GM19397 (cell line): ENCODE measurements around the gene IRF8.

Experiments used
- ATAC-seq: cut with Tn5 transposase; IDR thresholded peaks from one replicate; pipeline ENCODE4 v1.9.1; 2021; ENCODE audit warnings: mild to moderate bottlenecking, moderate library complexity; ENCODE audit not compliant: unreplicated experiment

The IRF8 gene

DNA sequence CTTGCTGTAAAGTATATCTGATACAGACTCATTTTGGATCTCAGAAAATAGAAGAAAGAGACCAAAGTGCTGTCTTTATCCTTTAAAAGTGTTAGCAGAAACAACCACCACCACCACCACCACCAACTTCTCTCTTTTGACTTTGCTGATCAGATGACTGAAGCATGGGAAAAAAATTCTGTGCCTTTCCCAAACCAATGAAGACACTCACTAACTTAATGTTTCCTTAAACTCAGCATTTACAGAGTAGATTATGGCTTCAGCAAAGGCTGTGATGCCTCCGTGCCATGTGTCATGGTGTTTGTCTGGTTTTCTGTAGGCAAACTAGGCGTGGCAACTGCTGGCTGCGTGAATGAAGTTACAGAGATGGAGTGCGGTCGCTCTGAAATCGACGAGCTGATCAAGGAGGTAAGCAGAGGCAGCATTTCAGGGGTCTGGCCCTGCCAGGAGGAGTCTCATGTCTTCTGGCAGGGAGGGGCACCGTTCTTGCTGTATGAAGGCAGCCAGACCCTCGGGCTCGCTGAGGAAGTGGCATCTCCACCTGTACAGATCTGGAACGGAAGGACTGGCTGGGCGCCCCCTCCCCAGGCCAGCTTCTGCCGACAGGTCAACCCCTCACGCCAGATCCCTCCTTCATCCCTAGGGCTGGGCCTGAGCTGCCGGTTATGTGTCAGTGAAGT, 12.4 kb downstream of the IRF8 start:
- no peak for ATAC-seq

DNA sequence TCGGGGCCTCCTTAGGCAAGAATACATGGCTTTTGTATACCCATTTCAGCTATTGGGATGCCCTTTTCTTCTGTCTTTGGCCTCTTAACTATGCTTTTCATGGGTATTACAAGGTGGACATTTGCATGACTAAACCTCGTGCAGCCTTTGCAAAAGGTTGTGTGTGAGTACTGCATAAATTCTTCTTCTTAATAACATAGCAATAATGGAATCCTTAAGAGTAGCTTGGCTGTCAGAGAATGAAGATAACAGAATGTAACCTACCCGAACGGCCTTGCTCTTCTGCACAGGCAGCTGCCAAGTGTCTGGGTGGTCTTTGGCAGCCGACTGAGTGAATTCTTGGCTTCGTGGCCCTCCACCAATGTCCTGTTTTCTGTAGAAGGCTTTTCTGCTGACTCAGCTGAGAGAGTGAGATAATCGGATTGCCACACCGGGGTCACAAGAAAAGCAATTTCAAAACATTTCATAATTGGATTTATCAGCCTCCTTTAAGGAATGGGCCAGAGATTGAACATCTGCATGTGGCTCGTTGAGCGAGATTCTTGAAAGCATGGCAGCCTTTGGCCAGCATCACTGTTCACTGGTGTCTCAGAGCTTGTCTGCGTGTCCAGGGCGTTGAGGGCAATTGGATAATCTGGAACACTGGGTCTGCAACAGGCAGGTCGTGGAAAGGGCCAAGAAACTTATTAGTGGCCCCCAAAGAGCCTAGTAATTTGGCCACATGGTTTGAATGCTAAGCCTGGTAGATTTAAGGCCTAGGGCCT, 13.4 kb downstream of the IRF8 start:
- ATAC-seq = no peak

DNA sequence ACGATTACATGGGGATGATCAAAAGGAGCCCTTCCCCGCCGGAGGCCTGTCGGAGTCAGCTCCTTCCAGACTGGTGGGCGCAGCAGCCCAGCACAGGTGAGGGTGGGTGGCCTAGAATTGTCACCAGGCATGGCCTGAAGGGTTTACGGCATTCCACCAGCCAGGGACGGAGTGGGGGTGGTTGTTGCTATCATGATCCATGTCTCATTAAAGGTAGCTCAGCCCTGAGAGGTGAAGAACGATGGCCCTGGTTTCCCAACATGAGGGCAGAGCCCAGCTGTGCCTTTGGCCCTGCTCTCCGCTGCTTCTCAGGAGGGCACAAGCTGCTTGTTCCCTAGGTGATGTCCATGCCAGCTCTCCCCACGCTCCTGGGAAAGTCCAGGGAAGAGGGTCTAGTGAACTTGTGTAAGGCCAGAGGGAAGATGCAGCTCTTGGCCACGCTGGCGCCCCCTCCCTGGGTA, 14.2 kb downstream of the IRF8 start:
- no peak for ATAC-seq

DNA sequence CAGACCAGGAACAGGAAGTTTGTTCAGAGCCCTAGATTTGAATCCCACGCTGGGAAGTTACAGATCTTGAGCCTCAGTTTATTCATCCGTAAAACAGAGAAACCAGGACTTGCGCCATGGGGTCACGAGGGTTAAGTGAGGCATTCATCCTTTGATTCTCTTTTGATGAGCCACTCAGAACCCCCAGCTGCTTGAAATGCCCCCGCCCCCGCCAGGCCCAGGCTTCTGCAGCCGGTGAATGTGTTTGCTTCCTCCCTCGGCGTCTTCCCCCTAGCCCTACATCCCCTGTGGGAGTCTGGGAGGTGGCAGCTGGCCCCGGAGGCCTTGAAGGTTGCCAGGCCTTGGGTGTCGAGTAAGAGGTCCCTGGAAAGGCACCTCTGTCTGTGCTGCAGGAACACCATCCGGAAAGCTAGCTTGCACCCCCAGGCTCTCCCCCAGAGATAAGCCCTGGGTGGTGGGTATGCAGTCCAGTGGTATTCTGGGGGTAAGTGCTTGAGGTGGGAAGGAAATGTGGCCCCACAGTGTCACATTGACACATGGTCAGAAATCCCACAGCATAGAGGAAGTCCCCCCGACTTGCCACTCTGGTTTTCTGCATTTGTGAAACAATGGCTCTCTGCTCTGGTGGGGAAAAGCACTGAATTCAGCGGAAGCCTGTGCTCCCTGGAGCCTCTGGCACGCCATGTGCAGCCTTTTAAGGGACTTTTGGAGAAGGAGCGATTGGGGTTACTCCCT, 14.9 kb downstream of the IRF8 start:
- no peak for ATAC-seq

DNA sequence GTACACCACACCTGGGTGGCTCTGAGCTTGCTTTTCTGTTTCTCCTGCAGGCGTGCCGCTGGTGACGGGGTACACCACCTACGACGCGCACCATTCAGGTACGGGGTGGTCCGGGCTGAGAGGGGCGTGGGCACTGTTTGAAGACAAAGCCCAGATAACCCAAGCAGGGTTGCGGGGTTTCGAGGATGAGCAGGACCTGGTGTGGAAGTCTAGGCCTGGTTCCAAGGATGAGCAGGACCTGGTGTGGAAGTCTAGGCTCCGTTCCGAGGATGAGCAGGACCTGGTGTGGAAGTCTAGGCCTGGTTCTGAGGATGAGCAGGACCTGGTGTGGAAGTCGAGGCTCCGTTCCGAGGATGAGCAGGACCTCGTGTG, 15.4 kb downstream of the IRF8 start:
- no peak for ATAC-seq

DNA sequence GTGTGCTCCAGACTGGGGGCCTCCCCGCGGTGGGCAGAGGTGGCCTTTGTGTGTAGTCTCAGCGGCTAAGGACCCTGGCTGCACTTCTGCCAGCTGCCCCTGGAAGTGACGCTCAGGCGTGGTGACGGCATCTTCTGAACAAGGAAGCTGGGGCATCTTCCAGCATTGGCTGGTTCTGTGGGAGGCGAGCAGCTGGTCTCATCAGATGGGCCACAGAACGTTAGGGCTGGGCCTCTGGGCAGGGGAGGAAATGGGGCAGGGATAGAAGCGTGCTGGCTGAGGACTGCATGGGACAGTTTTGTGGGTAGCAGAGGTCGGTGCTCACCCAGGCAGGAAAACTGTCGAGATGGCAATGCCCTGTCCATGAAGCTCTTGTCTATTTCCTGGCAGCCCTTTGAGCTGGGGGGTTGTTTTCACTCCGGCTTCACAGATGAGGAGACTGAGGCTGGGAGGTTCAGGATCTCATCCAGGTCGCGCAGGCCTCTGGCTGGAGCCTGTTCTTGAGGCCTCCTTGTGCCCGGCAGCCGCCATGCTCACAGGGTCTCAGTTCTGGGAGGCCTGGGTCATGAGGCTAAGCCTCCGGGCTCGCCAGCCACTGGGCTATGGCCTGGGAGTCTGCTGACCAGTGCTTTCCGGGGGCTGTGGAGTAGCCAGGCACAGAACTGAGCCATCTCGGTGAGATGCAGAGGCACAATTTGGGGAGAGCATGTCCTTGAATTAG, 16.3 kb downstream of the IRF8 start:
- no peak for ATAC-seq

DNA sequence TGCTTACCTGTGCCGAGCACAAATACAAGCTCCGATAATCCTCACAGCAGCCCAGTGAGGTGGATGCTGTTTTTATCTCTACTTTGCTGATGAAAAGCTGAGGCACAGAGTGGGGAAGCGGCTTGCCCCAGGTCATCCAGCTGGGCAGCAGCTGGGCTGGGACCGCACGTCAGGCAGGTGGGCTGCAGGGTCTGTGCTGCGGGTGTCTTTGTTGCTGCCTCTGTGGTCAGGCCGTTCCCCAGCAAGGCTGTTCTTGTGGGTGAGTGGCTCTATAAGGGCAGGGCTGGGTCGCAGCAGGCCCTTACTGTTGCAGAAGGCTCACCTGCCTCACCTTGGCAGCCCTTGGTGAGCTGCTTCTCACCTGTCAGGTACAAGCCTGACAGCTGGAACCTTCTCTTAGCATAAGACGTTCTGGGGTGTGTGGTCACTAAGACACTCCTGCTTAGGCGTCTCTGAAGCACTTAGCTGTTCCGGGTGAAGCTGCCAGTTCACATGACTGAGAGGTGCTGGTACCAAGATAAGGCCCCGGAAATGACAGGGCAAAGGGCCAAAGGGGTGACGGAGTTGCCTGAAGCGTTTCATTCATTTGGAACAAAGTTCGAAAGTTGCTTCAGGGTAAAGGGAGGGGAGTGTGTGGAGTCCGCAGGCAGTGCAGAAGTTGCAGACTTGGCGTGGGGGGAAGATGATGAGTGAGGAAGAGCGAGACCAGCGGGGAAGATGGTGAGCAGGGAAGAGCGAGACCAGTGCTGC, 17.4 kb downstream of the IRF8 start:
- ATAC-seq = no peak

DNA sequence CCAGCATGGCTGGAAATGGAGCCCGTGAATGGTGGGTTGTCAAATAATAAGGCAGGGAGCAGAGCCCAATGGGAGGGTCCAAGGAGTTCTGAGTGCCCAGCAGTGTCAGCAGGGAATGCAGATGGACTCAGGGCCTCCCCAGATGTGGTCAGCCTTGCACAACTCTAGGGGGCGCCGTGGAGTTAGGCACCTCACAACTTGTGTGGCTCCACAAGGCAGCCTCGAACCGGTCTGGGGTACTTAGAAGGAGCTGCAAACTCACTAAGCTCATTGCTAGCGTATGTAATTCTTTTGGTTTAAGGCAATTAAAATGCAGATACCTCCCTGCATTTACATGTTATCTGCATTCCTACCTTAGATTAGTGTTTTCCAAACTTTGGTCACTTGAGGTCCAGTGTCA, 18.1 kb downstream of the IRF8 start:
- ATAC-seq = no peak

DNA sequence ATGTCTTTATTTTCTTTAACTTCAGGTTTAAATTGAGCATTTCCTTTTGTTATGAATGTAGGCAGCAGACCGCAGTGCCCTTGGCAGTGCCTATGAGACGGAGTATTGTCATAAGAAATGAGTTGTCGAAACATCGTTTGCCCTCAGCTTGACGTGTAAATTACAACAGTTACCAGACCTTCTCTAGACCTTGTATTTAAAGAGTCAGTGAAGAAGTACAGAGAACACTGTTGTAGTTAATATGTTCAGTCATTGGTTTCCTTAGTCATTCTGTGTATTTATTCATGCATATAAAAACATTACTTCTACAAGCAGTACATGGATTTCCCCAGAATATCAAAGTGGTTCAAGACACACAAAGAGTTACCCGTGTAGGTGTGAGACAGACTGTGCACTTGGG, 19.0 kb downstream of the IRF8 start:
- ATAC-seq = no peak

DNA sequence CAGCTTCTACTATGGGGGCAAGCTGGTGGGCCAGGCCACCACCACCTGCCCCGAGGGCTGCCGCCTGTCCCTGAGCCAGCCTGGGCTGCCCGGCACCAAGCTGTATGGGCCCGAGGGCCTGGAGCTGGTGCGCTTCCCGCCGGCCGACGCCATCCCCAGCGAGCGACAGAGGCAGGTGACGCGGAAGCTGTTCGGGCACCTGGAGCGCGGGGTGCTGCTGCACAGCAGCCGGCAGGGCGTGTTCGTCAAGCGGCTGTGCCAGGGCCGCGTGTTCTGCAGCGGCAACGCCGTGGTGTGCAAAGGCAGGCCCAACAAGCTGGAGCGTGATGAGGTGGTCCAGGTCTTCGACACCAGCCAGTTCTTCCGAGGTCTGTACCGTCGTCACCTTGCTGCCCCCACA, 19.5 kb downstream of the IRF8 start:
- no peak for ATAC-seq

DNA sequence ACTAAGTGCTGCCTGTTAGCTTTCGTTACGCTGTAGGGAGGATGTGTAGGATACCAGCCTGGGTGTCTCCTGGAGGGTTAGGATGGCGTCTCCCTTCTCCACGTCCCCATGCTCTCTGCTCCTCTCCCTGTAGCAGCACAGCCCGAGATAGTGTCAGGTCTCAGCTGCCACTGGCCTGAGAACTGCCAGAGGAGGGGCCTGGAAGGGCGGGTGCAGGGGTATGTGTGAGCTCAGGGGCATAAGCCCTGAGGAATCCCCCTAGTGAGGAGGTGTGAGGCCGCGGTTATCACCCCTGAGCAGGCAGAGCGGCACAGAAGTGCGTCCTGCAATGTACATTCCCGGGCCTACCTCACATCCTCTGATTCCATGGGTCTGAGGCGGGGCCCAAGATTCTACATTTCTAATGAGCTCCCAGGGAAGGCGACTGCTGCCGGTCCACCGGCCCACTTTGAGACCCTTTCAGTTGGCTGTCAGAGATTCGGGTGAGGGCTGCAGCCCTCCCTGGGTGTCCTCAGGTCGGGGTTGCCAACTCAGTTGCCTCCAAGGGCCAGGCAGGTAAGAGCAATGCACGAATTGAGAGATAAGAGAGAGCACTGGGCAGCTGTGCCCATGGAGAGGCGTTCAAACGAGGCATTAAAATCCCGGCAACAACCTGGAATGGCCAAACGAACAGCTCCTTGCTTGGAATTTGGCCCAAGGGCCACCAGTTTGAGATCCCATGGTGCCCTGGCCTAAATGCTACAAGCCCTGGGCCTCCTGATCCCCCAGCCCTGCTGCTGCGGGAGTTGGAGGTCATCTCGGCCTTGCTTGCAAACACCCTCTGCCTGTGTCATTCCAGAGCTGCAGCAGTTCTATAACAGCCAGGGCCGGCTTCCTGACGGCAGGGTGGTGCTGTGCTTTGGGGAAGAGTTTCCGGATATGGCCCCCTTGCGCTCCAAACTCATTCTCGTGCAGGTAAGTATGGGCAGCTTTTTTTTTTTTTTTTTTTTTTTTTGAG, 20.6 kb downstream of the IRF8 start:
- ATAC-seq = no peak

DNA sequence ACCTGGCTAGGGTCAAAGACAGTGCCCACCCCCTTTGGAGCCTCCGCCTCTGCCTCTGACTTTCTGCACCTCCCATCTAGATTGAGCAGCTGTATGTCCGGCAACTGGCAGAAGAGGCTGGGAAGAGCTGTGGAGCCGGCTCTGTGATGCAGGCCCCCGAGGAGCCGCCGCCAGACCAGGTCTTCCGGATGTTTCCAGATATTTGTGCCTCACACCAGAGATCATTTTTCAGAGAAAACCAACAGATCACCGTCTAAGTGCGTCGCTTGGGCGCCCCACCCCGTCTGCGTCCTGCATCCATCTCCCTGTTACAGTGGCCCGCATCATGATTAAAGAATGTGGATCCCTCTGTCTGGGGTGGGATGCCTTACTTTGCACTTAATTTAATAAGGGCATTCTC, 22.1 kb downstream of the IRF8 start:
- no peak for ATAC-seq

DNA sequence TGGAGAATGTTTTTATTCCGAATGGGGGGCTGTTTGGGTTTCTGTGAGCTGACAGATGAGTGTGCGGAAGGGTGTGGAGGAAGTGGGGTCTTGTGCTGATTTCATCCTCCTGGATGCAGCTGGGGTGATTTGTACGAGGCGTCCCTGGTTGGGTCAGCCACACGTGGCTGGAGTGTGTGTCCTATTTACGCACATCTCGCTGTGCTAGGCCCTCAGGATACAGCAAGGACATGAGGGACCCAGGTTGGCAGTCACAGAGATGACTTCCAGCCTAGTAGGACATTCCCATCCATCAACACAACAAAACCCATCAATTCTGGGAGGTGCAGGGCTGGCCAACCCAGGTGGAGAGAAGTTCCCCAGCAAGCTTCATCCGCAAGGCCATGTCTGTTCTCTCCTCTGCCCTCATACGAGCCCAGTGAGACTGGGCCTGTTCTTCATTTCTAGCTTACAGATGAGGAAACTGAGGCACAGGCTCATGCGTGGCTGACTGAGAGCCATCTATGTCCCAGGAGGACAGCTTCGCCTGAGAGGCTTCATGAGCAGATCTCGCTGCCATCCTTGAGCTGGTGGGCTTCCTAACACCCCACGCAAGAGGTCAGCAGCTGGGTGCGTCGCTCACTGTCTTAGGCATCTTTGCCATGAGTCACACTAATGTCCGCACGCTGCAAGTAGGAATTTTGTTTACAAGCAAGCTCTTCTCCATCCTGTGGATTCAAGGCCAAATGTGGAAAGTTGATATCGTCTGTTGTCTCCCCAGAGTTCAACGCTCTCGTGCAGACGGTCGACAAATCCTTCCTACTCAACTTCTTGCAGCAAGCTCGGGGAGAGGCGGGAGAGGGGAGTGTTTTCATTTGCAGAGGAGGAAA, 24.4 kb downstream of the IRF8 start:
- ATAC-seq = no peak

DNA sequence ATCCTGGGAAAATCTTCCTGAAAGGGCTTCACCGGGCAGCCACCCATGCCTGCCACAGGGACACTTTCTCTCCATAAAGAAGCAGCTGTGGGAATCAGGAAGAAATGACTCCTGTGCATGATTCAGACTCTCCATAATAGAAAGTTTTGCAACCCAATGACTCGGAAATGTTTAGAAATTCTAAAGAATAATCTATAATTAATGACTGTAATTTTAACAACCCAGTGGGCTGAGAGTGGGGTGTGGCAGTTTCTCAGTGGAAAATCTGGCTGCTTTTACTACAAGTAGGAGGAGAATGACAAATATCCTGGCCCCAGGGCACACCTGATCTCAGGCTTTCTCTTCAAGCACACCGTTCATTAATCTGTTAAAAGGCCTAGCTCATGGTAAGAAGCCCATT, 25.7 kb downstream of the IRF8 start:
- ATAC-seq = no peak

DNA sequence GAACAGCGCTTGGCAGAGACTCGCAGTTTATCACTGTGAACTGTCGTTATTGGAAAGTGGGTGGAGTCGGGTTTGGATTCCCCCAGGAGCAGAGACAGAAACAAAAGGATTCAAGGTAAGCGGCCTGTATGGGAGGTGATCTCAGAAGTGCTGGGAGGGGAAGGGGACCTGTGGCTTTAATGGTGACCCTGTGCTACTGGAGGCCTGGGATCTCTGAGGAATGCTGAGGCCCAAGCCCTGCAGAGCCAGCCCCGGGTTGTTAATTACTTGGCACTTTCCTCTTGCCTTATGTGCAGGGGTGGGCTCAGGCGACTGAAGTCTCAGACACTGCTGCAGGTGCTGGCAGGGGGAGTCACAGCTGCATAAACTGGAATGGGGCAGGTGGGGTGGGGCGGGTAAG, 27.4 kb downstream of the IRF8 start:
- no peak for ATAC-seq

DNA sequence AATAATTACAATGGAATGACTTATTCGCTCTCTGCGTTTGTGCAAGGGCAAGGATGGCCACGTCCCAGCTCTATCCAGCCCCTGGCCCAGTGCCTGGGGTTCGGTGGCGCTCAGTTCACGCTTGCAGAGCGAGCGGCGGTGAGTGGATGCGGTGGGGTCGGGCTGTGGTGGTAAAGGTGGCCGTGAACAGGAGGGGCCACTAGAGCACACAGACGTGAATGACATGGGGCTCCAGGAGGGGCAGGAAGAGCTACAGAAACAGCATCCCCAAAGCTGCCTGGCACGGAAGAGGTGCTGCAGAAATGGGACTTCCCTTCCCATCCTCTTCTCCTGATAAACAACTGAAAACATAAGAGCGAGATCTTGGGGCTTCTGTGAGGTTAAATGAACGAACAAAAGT, 28.4 kb downstream of the IRF8 start:
- no peak for ATAC-seq

DNA sequence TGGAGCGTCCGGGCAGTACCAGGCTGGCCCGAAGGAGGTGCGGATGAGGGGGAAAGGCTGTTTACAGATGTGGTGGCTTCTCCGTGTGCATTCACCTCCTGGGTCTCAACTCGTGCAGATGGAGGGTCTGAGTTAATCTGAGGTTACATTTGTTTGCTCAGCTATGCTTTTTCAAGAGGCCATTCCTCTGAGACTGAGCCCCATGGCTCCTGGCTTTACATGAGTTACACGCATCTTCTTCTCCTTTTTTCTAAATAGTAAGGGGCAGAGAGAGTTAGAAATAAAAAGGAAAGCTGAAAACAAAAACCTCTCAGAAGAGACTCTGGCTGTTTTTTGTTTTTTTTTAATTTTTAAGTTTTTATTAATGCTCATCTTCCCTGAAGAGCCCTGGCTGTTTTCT, 29.0 kb downstream of the IRF8 start:
- no peak for ATAC-seq

DNA sequence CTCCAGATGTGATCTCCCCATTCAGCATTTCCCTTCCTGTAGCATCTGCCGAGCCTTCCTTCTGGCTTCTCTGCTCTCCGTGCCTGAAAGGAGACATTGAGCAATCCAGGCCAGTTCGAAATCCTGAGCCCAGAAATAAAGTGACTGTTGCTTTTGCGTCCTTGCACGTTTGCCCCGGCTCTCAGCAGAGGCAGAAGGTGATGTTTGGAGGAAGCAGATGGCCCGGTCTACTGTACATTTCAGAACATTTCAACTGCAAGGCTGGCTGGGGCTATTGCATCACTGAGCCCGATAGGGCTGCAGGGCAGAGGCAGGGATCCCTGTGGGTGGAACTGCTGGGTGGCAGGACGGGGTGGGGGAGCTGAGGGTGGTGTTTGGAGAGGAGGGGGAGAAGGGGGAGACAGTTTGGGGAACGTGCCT, 29.4 kb downstream of the IRF8 start:
- ATAC-seq = no peak
